ENCODE measurements around the gene F7. TPM values are rescaled to one million over a fixed set of nuclear protein-coding genes. Genes with fewer than 3 reads are reported as not detected.

Gene F7
- total and polyA plus RNA-seq, 2 donors (not counting 1 experiment from before 2014, with no cell fraction given) = not detected

DNA sequence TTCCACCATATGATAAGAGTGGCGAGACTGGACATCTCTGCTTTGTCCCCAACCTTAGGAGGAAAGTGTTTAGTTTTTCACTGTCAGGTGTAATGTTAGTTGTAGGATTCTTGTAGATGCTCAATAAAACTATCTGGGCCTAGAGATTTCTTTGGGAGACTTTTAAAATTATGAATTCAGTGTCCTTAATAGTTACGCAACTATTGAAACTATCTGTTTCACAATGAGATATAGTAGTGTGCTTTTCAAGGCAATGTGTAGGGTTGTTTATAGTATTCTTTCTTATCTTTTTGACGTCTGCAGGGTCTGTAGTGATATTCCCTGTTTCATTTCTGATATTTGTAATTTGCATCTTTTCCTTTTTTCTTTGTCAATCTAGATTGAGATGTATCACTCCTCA lies 33.2 kb upstream of the F7 start:
- Histone ChIP-seq H2AFZ (ENCODE audit: low read length) (no peak overlapping the region), H3K79me2 (ENCODE audit: control insufficient read depth, insufficient read depth, low read length) (no peaks in the 10 kb centered on the region), H3K9ac (ENCODE audit: insufficient read depth, low read length) (no peak overlapping the region), H3K27me3 (ENCODE audit: control insufficient read depth, insufficient read depth, low read length) (no peaks in the 10 kb centered on the region), H3K4me3 (replicated peaks in 1 of 4; ENCODE audit: control extremely low read depth in 1 of 4, insufficient read depth in 1 of 4, low read depth in 3 of 4, low read length in 4 of 4) (no peak overlapping the region), H3K4me1 (ENCODE audit: control insufficient read depth, extremely low read depth, insufficient read depth, low read length) (no peaks in the 10 kb centered on the region), H3K4me2 (ENCODE audit: extremely low read depth, insufficient read depth, low read length) (no peak overlapping the region), H3K36me3 (ENCODE audit: control insufficient read depth, insufficient read depth, low read length) (no peaks in the 10 kb centered on the region), H3K27ac (ENCODE audit: insufficient read depth, low read length) (no peak overlapping the region), H3K9me3 (ENCODE audit: control insufficient read depth, insufficient read depth, low read depth, low read length) (no peaks in the 10 kb centered on the region), H4K20me1 (ENCODE audit: control insufficient read depth, extremely low read depth, insufficient read depth, low read length) (no peaks in the 10 kb centered on the region)
- TF ChIP-seq, protein P1, sequence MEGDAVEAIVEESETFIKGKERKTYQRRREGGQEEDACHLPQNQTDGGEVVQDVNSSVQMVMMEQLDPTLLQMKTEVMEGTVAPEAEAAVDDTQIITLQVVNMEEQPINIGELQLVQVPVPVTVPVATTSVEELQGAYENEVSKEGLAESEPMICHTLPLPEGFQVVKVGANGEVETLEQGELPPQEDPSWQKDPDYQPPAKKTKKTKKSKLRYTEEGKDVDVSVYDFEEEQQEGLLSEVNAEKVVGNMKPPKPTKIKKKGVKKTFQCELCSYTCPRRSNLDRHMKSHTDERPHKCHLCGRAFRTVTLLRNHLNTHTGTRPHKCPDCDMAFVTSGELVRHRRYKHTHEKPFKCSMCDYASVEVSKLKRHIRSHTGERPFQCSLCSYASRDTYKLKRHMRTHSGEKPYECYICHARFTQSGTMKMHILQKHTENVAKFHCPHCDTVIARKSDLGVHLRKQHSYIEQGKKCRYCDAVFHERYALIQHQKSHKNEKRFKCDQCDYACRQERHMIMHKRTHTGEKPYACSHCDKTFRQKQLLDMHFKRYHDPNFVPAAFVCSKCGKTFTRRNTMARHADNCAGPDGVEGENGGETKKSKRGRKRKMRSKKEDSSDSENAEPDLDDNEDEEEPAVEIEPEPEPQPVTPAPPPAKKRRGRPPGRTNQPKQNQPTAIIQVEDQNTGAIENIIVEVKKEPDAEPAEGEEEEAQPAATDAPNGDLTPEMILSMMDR (conservative IDR thresholded peaks at IDR 0.05 in 1 of 2, IDR thresholded peaks at IDR 0.05 in 1 of 2; ENCODE audit: low read depth in 1 of 2, low read length in 2 of 2) = no peak
- TF ChIP-seq EZH2 (IDR thresholded peaks at IDR 0.05; ENCODE audit: low read length, missing control alignments) = no peak
- DNase-seq (ENCODE audit: low read depth in 2 of 2) = no peak

DNA sequence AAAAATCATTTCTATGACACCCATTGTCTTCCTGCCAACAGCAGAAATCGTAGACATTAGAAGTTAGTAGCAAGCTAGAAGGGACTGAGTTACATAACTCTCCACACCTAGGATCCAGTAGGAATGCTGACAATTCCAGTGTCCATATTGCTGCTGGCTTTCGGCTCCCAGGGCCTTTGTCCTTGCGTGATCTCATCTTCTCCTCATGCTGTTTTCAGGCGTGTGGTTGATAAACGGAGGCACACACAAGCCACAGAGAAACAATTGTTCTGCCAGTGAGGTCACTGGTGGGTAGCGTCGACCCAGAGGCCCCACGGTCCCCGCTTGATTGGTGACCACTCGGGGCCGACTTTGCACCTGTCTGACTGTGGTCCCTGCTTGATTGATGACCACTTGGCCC lies 31.6 kb upstream of the F7 start:
- no peaks in the 10 kb centered on the region for H3K4me1 ChIP-seq (ENCODE audit: control insufficient read depth, extremely low read depth, insufficient read depth, low read length)
- no peaks in the 10 kb centered on the region for H3K36me3 ChIP-seq (ENCODE audit: control insufficient read depth, insufficient read depth, low read length)
- DNase-seq (ENCODE audit: low read depth in 2 of 2) = no peak
- no peaks in the 10 kb centered on the region for H3K79me2 ChIP-seq (ENCODE audit: control insufficient read depth, insufficient read depth, low read length)
- no peak for TF ChIP-seq EZH2 (IDR thresholded peaks at IDR 0.05; ENCODE audit: low read length, missing control alignments)
- TF ChIP-seq, protein P1 (conservative IDR thresholded peaks at IDR 0.05 in 1 of 2, IDR thresholded peaks at IDR 0.05 in 1 of 2; ENCODE audit: low read depth in 1 of 2, low read length in 2 of 2) = no peak
- H3K4me2 ChIP-seq (ENCODE audit: extremely low read depth, insufficient read depth, low read length) = no peak overlapping the region
- no peaks in the 10 kb centered on the region for H4K20me1 ChIP-seq (ENCODE audit: control insufficient read depth, extremely low read depth, insufficient read depth, low read length)
- no peak overlapping the region for H3K27ac ChIP-seq (ENCODE audit: insufficient read depth, low read length)
- no peaks in the 10 kb centered on the region for H3K27me3 ChIP-seq (ENCODE audit: control insufficient read depth, insufficient read depth, low read length)
- H3K4me3 ChIP-seq (replicated peaks in 1 of 4; ENCODE audit: control extremely low read depth in 1 of 4, insufficient read depth in 1 of 4, low read depth in 3 of 4, low read length in 4 of 4) = no peak overlapping the region
- H2AFZ ChIP-seq (ENCODE audit: low read length) = no peak overlapping the region
- H3K9ac ChIP-seq (ENCODE audit: insufficient read depth, low read length) = no peak overlapping the region
- H3K9me3 ChIP-seq (ENCODE audit: control insufficient read depth, insufficient read depth, low read depth, low read length) = no peaks in the 10 kb centered on the region

DNA sequence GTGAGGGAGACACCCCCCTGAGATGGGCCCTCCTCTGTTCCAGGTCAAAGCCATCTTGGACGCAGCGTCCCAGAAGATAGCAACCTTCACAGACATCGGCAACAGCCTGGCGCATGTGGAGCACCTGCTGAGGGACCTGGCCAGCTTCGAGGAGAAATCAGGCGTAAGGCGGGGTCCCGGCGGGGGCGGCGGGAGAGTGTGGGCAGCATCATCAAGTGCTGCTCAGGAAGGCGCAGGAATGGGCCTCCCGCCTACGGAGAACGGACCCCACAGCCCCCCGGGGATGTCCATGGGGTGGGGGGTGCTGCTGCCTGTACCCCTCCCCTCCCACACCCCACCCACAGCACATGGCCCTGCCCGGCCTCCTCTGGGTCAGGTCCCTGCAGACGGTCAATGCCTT lies 31.2 kb upstream of the F7 start:
- Histone ChIP-seq H3K36me3 (ENCODE audit: control insufficient read depth, insufficient read depth, low read length) (no peaks in the 10 kb centered on the region), H3K79me2 (ENCODE audit: control insufficient read depth, insufficient read depth, low read length) (no peaks in the 10 kb centered on the region), H3K4me1 (ENCODE audit: control insufficient read depth, extremely low read depth, insufficient read depth, low read length) (no peaks in the 10 kb centered on the region), H3K27ac (ENCODE audit: insufficient read depth, low read length) (no peak overlapping the region), H3K4me2 (ENCODE audit: extremely low read depth, insufficient read depth, low read length) (no peak overlapping the region), H3K4me3 (replicated peaks in 1 of 4; ENCODE audit: control extremely low read depth in 1 of 4, insufficient read depth in 1 of 4, low read depth in 3 of 4, low read length in 4 of 4) (no peak overlapping the region), H3K9me3 (ENCODE audit: control insufficient read depth, insufficient read depth, low read depth, low read length) (no peaks in the 10 kb centered on the region), H3K27me3 (ENCODE audit: control insufficient read depth, insufficient read depth, low read length) (no peaks in the 10 kb centered on the region), H4K20me1 (ENCODE audit: control insufficient read depth, extremely low read depth, insufficient read depth, low read length) (no peaks in the 10 kb centered on the region), H2AFZ (ENCODE audit: low read length) (no peak overlapping the region), H3K9ac (ENCODE audit: insufficient read depth, low read length) (no peak overlapping the region)
- DNase-seq (ENCODE audit: low read depth in 2 of 2) = no peak
- no peak for TF ChIP-seq EZH2 (IDR thresholded peaks at IDR 0.05; ENCODE audit: low read length, missing control alignments)
- TF ChIP-seq, protein P1 (conservative IDR thresholded peaks at IDR 0.05 in 1 of 2, IDR thresholded peaks at IDR 0.05 in 1 of 2; ENCODE audit: low read depth in 1 of 2, low read length in 2 of 2) = no peak

All from fibroblast of lung (primary cell).